Measurements from ENCODE around the gene ITGAX.

DNA sequence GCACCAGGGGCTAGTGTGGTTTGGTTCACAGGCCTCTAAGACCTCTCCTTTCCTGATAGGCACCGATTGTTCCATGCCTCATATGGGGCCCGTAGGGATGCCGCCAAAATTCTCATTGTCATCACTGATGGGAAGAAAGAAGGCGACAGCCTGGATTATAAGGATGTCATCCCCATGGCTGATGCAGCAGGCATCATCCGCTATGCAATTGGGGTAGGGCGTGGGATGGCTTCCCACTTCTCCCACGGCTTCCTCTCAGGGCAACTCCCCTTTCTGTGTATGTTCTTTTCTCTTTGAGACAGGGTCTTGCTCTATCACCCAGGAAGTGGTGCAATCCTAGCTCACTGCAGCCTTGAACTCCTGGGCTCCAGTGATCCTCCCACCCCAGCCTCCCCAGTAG is 5.3 kb downstream of the ITGAX start:
- TF ChIP-seq CTCF (IDR thresholded peaks at IDR 0.05; ENCODE audit: insufficient read depth, low read length, poor library complexity, severe bottlenecking): no peak
- no peak for TF ChIP-seq EZH2phosphoT487 (conservative IDR thresholded peaks at IDR 0.05; ENCODE audit: low read length)
